Stimulated activated CD8-positive, alpha-beta memory T cell treated with anti-CD3 and anti-CD28 coated beads, Interleukin-7, amount 100 ng/mL, for 24 hours (primary cell): Measurements from ENCODE around the gene TMEM214.
A peak's percentile ranks its signal among the peaks of the same experiment; 100 is the strongest.

ENCODE experiments used
- DNase-seq: peaks from one replicate; pipeline ENCODE4 v3.0.0-alpha.2; 2020; ENCODE audit warnings: low read depth

The TMEM214 gene

GRCh38 chr2:27032495-27033252, at the start of gene TMEM214:
Gene TMEM214, plus strand, starts transcription at chr2:27032965. Its CDS starts 51 bp downstream, at chr2:27033016.
- peak; percentile 63 for DNase-seq

- no peak for DNase-seq
Measured at GRCh38 chr2:26983746-26984145, 49.0 kb upstream of the TMEM214 start.

GRCh38 chr2:26985807-26986206, 47.0 kb upstream of the TMEM214 start:
- no peak for DNase-seq

- no peak for DNase-seq
Measured at GRCh38 chr2:26986576-26986975, 46.2 kb upstream of the TMEM214 start.

GRCh38 chr2:26988058-26988860, 44.5 kb upstream of the TMEM214 start:
- DNase-seq: no peak

- DNase-seq: no peak
Measured at GRCh38 chr2:26989156-26989555, 43.6 kb upstream of the TMEM214 start.

GRCh38 chr2:26991717-26992116, 41.0 kb upstream of the TMEM214 start:
- DNase-seq: no peak

GRCh38 chr2:26993768-26994167, 39.0 kb upstream of the TMEM214 start:
- no peak for DNase-seq

GRCh38 chr2:26994983-26995382, 37.8 kb upstream of the TMEM214 start:
- DNase-seq: no peak

GRCh38 chr2:26997394-26997793, 35.4 kb upstream of the TMEM214 start:
- no peak for DNase-seq

GRCh38 chr2:26998323-26998722, 34.4 kb upstream of the TMEM214 start:
- DNase-seq: no peak

GRCh38 chr2:27000228-27000627, 32.5 kb upstream of the TMEM214 start:
- DNase-seq: no peak

- DNase-seq: no peak
Measured at GRCh38 chr2:27000995-27001394, 31.8 kb upstream of the TMEM214 start.

GRCh38 chr2:27001950-27002349, 30.8 kb upstream of the TMEM214 start:
- no peak for DNase-seq

GRCh38 chr2:27003007-27003406, 29.8 kb upstream of the TMEM214 start:
- no peak for DNase-seq

- no peak for DNase-seq
Measured at GRCh38 chr2:27003857-27004256, 28.9 kb upstream of the TMEM214 start.

GRCh38 chr2:27006602-27007415, 26.0 kb upstream of the TMEM214 start:
- no peak for DNase-seq

GRCh38 chr2:27007416-27008374, 25.1 kb upstream of the TMEM214 start:
- DNase-seq: no peak

- no peak for DNase-seq
Measured at GRCh38 chr2:27008678-27009077, 24.1 kb upstream of the TMEM214 start.

- DNase-seq: no peak
Measured at GRCh38 chr2:27009083-27009482, 23.7 kb upstream of the TMEM214 start.

GRCh38 chr2:27009716-27010115, 23.0 kb upstream of the TMEM214 start:
- DNase-seq: no peak
